Activated effector memory CD4-positive, alpha-beta T cell treated with Interleukin-2 at 50 U/mL for 16 hours (primary cell): Measurements from ENCODE around the gene NPHS1.

ENCODE experiments used
- DNase-seq: peaks from one replicate; pipeline ENCODE4 v3.0.0-alpha.2; 2020

NPHS1 gene

GRCh38 chr19:35786299-35787160 is 65.8 kb downstream of the NPHS1 start:
- DNase-seq, result no peak

GRCh38 chr19:35785339-35785627 is 67.0 kb downstream of the NPHS1 start:
- no peak for DNase-seq

DNA sequence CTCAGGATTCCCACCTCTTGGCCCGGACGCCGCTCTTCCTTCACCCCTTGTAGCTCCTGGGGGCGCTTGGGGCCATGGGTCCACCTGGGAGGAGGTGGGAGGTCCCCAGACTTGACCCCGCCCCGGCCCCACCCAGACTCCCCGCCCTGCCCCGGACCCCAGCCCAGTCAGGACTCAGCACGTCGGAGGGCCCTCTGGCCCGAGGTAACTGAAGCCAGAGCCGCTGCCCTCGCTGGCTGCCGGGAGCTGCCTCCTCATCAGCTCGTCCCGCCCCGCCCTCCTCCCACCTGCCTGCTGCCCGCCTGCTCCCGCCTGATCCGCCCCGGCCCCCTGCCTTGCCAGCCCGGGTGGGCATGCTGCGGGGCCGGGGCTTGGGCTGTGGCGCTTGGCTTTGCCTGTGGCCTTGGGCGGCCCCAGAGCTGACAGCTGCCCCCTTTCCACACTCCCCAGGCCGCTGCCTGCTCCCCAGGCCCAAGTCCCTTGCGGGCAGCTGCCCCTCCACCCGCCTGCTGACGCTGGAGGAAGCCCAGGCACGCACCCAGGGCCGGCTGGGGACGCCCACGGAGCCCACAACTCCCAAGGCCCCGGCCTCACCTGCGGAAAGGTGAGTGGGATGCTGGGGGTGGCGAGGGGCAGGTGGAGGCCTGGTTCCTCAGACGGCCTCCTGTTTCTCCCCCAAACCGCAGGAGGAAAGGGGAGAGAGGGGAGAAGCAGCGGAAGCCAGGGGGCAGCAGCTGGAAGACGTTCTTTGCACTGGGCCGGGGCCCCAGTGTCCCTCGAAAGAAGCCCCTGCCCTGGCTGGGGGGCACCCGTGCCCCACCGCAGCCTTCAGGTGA is 67.6 kb downstream of the NPHS1 start:
- no peak for DNase-seq

GRCh38 chr19:35783469-35784434 is 68.6 kb downstream of the NPHS1 start:
- no peak for DNase-seq

GRCh38 chr19:35782589-35782988 is 69.7 kb downstream of the NPHS1 start:
- no peak for DNase-seq

DNA sequence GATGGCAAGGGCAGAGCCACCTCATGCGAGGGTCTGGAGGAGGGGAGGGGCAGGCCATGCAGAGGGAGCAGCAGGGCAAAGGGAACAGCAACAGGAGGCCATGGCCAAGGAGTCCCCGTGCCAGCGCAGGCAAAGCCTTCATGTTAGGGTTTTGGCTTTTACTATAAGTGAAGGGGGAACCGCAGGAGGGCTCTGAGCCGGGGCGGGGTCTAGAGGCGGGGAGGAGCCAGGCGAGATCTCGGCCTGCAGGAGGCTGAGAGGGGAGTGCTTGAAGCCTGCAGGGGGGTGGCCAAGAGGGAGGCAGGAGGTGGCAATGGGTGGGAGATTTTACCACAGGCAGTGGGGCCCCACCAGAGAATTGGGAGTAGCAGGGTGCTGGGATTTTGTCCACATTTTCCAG is 70.7 kb downstream of the NPHS1 start:
- DNase-seq, result no peak

DNA sequence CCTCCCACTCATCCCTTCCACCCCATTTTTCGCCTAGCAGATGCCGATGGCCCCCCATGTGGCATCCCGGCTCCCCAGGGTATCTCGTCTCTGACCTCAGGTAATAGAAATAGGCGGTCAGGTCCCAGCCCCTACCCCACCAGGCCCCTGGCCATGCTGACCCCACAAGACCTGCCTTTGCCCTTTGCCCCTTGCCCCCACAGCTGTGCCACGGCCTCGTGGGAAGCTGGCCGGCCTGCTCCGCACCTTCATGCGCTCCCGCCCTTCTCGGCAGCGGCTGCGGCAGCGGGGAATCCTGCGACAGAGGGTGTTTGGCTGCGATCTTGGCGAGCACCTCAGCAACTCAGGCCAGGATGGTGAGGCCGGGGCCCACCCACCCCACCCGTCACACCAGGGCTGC is 71.6 kb downstream of the NPHS1 start:
- no peak for DNase-seq

DNA sequence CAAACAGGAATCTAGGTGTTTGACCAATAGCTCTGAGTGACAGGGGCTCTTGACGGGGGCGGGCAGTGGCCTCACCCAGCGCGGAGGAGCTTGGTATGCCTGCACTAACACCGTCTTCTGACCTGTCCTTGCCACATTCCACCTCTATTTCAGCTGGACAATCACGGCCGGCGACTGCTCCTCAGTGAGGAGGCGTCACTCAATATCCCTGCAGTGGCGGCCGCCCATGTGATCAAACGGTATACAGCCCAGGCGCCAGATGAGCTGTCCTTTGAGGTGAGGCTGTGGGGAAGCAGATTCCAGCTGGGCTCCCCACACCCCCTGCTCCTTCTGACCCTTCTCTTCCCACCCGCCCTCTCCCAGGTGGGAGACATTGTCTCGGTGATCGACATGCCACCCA is 72.2 kb downstream of the NPHS1 start:
- DNase-seq, result no peak

DNA sequence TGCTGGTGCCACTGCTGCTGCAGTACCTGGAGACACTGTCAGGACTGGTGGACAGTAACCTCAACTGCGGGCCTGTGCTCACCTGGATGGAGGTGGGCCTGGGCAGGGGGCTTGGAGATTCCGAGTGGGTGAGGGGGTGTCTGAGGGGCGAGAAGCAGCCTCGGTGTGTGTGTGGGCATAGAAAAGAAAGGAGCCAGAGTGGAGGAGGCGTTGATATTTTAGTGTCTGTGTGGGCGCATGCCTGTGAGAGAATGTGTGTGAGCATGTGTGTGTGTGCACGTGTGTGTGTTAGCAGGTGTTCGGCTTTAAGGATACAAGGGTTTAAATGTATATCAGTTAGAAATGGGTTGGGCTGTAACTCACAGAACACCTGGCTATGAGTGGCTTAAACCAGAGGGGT is 73.3 kb downstream of the NPHS1 start:
- no peak for DNase-seq

- no peak for DNase-seq
Observed at GRCh38 chr19:35777961-35778360, 74.3 kb downstream of the NPHS1 start.

DNA sequence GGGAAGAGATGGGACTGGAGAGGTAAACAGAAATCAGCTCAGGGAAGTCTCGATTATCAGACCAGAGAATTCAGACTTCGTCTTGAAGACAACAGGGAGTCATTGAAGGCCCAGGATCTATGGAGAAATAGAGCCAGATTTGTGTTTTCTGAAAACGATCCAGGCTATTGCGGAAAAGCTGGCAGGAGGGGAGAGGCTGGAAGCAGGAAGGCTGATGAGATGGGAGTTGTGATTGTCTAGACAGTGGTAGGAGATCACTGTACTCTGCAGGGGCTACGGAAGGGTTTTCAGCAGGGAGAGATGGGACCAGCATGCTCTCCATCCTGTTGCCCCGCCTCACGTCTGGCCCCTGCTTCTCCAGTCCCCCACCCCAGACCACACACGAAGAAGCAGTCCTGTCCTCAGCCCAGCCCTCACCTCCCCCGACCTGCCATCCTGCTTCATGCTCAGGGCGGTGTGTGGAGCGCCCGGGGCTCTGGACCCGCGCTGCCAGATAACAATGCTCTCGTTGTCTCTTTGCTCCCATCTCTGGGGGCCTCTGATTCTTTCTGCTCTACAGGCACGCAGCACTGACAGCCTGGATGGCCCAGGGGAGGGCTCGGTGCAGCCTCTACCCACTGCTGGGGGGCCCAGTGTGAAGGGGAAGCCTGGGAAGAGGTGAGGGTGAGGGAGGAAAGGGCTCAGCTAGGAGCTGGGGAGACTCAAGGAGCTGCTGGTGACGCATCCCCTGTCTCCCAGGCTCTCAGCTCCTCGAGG is 75.0 kb downstream of the NPHS1 start:
- DNase-seq, result no peak

DNA sequence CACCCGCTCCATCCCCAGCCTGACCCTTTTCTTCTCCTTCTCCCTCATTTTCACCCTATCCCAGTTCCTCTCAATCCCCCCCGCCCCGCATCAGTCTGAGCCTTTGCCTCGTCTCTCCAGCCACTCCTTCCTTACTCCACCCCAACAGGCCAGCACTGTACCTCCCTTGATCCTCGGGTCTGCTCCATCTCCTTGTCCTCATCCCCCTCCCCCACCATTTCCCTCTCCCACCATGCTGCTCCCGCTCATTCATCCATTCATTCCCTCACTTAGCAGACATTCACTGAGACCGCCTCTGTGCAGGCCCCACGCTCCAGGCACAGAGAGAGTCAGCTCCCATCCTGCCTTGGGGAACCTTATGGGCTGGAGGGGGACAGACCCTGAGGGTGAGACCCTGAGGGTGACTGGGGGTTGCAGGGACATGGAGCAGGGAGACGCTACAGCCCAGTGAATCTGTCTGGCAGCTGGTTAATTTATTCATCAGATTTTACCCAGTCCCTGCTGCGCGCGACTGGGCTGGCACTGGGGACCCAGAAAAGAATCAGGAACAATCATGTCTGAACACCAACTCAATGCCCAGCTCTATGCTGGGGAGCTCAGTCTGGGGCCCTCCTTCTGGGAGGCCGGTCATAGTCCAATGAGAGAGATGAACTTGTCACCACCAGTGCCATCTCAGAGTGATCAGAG is 76.1 kb downstream of the NPHS1 start:
- no peak for DNase-seq
